ENCODE results near the gene VENTX.

VENTX gene
- total RNA-seq = 0 to 0.19 (median 0.09) reads per million in 3 donors

- H3K27me3 ChIP-seq (replicated peaks; ENCODE audit: control insufficient read depth, insufficient read depth, low read length, poor library complexity, severe bottlenecking) = peaks cover 65% of the 10 kb centered on the region
- H3K27ac ChIP-seq (ENCODE audit: insufficient read depth, low read length, poor library complexity, severe bottlenecking) = no peak within 1 kb of the TSS
- no peak for DNase-seq
- H3K9me3 ChIP-seq (ENCODE audit: control insufficient read depth, low read length) = no peaks in the 10 kb centered on the region
- no peaks in the 10 kb centered on the region for H3K36me3 ChIP-seq (ENCODE audit: control insufficient read depth, insufficient read depth, low read length)
- H3K4me1 ChIP-seq (ENCODE audit: control insufficient read depth, insufficient read depth, low read length, poor library complexity, severe bottlenecking) = peaks cover 39% of the 10 kb centered on the region
- peak within 1 kb of the TSS; percentile 55 for H3K4me3 ChIP-seq (ENCODE audit: insufficient read depth, low read depth, low read length, poor library complexity, severe bottlenecking)
These were observed at the start of gene VENTX for GRCh38 chr10:133237588-133238465. TSS of gene VENTX (plus strand) at chr10:133237855. CDS start at chr10:133237915, 60 bp downstream.

- Histone ChIP-seq H3K4me3 (ENCODE audit: insufficient read depth, low read depth, low read length, poor library complexity, severe bottlenecking) (no peak overlapping the region), H3K27me3 (replicated peaks; ENCODE audit: control insufficient read depth, insufficient read depth, low read length, poor library complexity, severe bottlenecking) (no peaks in the 10 kb centered on the region), H3K27ac (ENCODE audit: insufficient read depth, low read length, poor library complexity, severe bottlenecking) (no peak overlapping the region), H3K36me3 (ENCODE audit: control insufficient read depth, insufficient read depth, low read length) (no peaks in the 10 kb centered on the region), H3K9me3 (ENCODE audit: control insufficient read depth, low read length) (no peaks in the 10 kb centered on the region), H3K4me1 (ENCODE audit: control insufficient read depth, insufficient read depth, low read length, poor library complexity, severe bottlenecking) (no peaks in the 10 kb centered on the region)
- no peak for DNase-seq
These were observed 49.6 kb upstream of the VENTX start for GRCh38 chr10:133187906-133188681.

- H3K27ac ChIP-seq (ENCODE audit: insufficient read depth, low read length, poor library complexity, severe bottlenecking) = no peak overlapping the region
- no peaks in the 10 kb centered on the region for H3K36me3 ChIP-seq (ENCODE audit: control insufficient read depth, insufficient read depth, low read length)
- DNase-seq = no peak
- no peaks in the 10 kb centered on the region for H3K27me3 ChIP-seq (replicated peaks; ENCODE audit: control insufficient read depth, insufficient read depth, low read length, poor library complexity, severe bottlenecking)
- H3K9me3 ChIP-seq (ENCODE audit: control insufficient read depth, low read length) = no peaks in the 10 kb centered on the region
- H3K4me3 ChIP-seq (ENCODE audit: insufficient read depth, low read depth, low read length, poor library complexity, severe bottlenecking) = no peak overlapping the region
- H3K4me1 ChIP-seq (ENCODE audit: control insufficient read depth, insufficient read depth, low read length, poor library complexity, severe bottlenecking) = no peaks in the 10 kb centered on the region
These were observed 48.4 kb upstream of the VENTX start for GRCh38 chr10:133189256-133189655.

- Histone ChIP-seq H3K4me1 (ENCODE audit: control insufficient read depth, insufficient read depth, low read length, poor library complexity, severe bottlenecking) (no peaks in the 10 kb centered on the region), H3K4me3 (ENCODE audit: insufficient read depth, low read depth, low read length, poor library complexity, severe bottlenecking) (no peak overlapping the region), H3K36me3 (ENCODE audit: control insufficient read depth, insufficient read depth, low read length) (no peaks in the 10 kb centered on the region), H3K9me3 (ENCODE audit: control insufficient read depth, low read length) (no peaks in the 10 kb centered on the region), H3K27me3 (replicated peaks; ENCODE audit: control insufficient read depth, insufficient read depth, low read length, poor library complexity, severe bottlenecking) (no peaks in the 10 kb centered on the region), H3K27ac (ENCODE audit: insufficient read depth, low read length, poor library complexity, severe bottlenecking) (no peak overlapping the region)
- DNase-seq = no peak
These were observed 47.9 kb upstream of the VENTX start for GRCh38 chr10:133189726-133190125.

- Histone ChIP-seq H3K9me3 (ENCODE audit: control insufficient read depth, low read length) (no peaks in the 10 kb centered on the region), H3K27me3 (replicated peaks; ENCODE audit: control insufficient read depth, insufficient read depth, low read length, poor library complexity, severe bottlenecking) (no peaks in the 10 kb centered on the region), H3K4me3 (ENCODE audit: insufficient read depth, low read depth, low read length, poor library complexity, severe bottlenecking) (no peak overlapping the region), H3K27ac (ENCODE audit: insufficient read depth, low read length, poor library complexity, severe bottlenecking) (no peak overlapping the region), H3K4me1 (ENCODE audit: control insufficient read depth, insufficient read depth, low read length, poor library complexity, severe bottlenecking) (no peaks in the 10 kb centered on the region), H3K36me3 (ENCODE audit: control insufficient read depth, insufficient read depth, low read length) (no peaks in the 10 kb centered on the region)
- DNase-seq = no peak
These were observed 47.4 kb upstream of the VENTX start for GRCh38 chr10:133190225-133190624.

- Histone ChIP-seq H3K27ac (ENCODE audit: insufficient read depth, low read length, poor library complexity, severe bottlenecking) (no peak overlapping the region), H3K27me3 (replicated peaks; ENCODE audit: control insufficient read depth, insufficient read depth, low read length, poor library complexity, severe bottlenecking) (no peaks in the 10 kb centered on the region), H3K36me3 (ENCODE audit: control insufficient read depth, insufficient read depth, low read length) (no peaks in the 10 kb centered on the region), H3K4me3 (ENCODE audit: insufficient read depth, low read depth, low read length, poor library complexity, severe bottlenecking) (no peak overlapping the region), H3K9me3 (ENCODE audit: control insufficient read depth, low read length) (no peaks in the 10 kb centered on the region), H3K4me1 (ENCODE audit: control insufficient read depth, insufficient read depth, low read length, poor library complexity, severe bottlenecking) (no peaks in the 10 kb centered on the region)
- DNase-seq = no peak
These were observed 46.0 kb upstream of the VENTX start for GRCh38 chr10:133191651-133192050.

GRCh38 chr10:133194151-133194550 lies 43.5 kb upstream of the VENTX start:
- Histone ChIP-seq H3K9me3 (ENCODE audit: control insufficient read depth, low read length) (no peaks in the 10 kb centered on the region), H3K36me3 (ENCODE audit: control insufficient read depth, insufficient read depth, low read length) (no peaks in the 10 kb centered on the region), H3K4me3 (ENCODE audit: insufficient read depth, low read depth, low read length, poor library complexity, severe bottlenecking) (no peak overlapping the region), H3K27me3 (replicated peaks; ENCODE audit: control insufficient read depth, insufficient read depth, low read length, poor library complexity, severe bottlenecking) (no peaks in the 10 kb centered on the region), H3K4me1 (ENCODE audit: control insufficient read depth, insufficient read depth, low read length, poor library complexity, severe bottlenecking) (no peaks in the 10 kb centered on the region), H3K27ac (ENCODE audit: insufficient read depth, low read length, poor library complexity, severe bottlenecking) (no peak overlapping the region)
- no peak for DNase-seq

- DNase-seq = no peak
- no peaks in the 10 kb centered on the region for H3K27me3 ChIP-seq (replicated peaks; ENCODE audit: control insufficient read depth, insufficient read depth, low read length, poor library complexity, severe bottlenecking)
- H3K9me3 ChIP-seq (ENCODE audit: control insufficient read depth, low read length) = no peaks in the 10 kb centered on the region
- no peaks in the 10 kb centered on the region for H3K36me3 ChIP-seq (ENCODE audit: control insufficient read depth, insufficient read depth, low read length)
- H3K4me1 ChIP-seq (ENCODE audit: control insufficient read depth, insufficient read depth, low read length, poor library complexity, severe bottlenecking) = no peaks in the 10 kb centered on the region
- H3K4me3 ChIP-seq (ENCODE audit: insufficient read depth, low read depth, low read length, poor library complexity, severe bottlenecking) = no peak overlapping the region
- no peak overlapping the region for H3K27ac ChIP-seq (ENCODE audit: insufficient read depth, low read length, poor library complexity, severe bottlenecking)
These were observed 42.6 kb upstream of the VENTX start for GRCh38 chr10:133195096-133195495.

GRCh38 chr10:133195611-133196010 lies 42.0 kb upstream of the VENTX start:
- H3K27ac ChIP-seq (ENCODE audit: insufficient read depth, low read length, poor library complexity, severe bottlenecking) = no peak overlapping the region
- DNase-seq = no peak
- H3K4me1 ChIP-seq (ENCODE audit: control insufficient read depth, insufficient read depth, low read length, poor library complexity, severe bottlenecking) = no peaks in the 10 kb centered on the region
- H3K4me3 ChIP-seq (ENCODE audit: insufficient read depth, low read depth, low read length, poor library complexity, severe bottlenecking) = no peak overlapping the region
- no peaks in the 10 kb centered on the region for H3K27me3 ChIP-seq (replicated peaks; ENCODE audit: control insufficient read depth, insufficient read depth, low read length, poor library complexity, severe bottlenecking)
- H3K9me3 ChIP-seq (ENCODE audit: control insufficient read depth, low read length) = no peaks in the 10 kb centered on the region
- H3K36me3 ChIP-seq (ENCODE audit: control insufficient read depth, insufficient read depth, low read length) = no peaks in the 10 kb centered on the region

Data from effector memory CD4-positive, alpha-beta T cell (primary cell).